Measurements from ENCODE around the gene YWHAE. TPM values are rescaled to one million over a fixed set of nuclear protein-coding genes. Genes with fewer than 3 reads are reported as not detected.
"Not testable (repeated sequence)": the region's sequence is repeated elsewhere in the genome, so short reads cannot be mapped to it uniquely, and the experiment has no call there.

The YWHAE gene
- total and polyA plus RNA-seq, 2 experiments from 2014 or later = 287 to 599 TPM

GRCh38 chr17:1354030-1354429 is 46.0 kb downstream of the YWHAE start:
- in situ Hi-C loops (cut with MboI) = no loop called here
- no peaks in the 10 kb centered on the region for H3K4me1 ChIP-seq (ENCODE audit: insufficient read depth)
- peaks cover 4% of the 10 kb centered on the region for H4K20me1 ChIP-seq (ENCODE audit: insufficient read depth)

GRCh38 chr17:1352530-1352929 is 47.5 kb downstream of the YWHAE start:
- H3K36me3 ChIP-seq (ENCODE audit: low read depth) = peaks cover 43% of the 10 kb centered on the region
- peaks cover 33% of the 10 kb centered on the region for H3F3A ChIP-seq (ENCODE audit: insufficient read depth)

More at GRCh38 chr17:1354030-1354429, 46.0 kb downstream of the YWHAE start:
- Histone ChIP-seq H3K9me3 (ENCODE audit: low read depth) (no peaks in the 10 kb centered on the region), H3K9ac (no peak overlapping the region), H3K4me3 (no peak overlapping the region), H3K79me2 (ENCODE audit: insufficient read depth) (peaks cover 98% of the 10 kb centered on the region), H3K4me2 (ENCODE audit: unreplicated experiment) (no peak overlapping the region), H3K27me3 (replicated peaks; ENCODE audit: insufficient read depth) (no peaks in the 10 kb centered on the region), H3K36me3 (ENCODE audit: low read depth) (peaks cover 45% of the 10 kb centered on the region), H3K27ac (no peak overlapping the region), H2AFZ (no peak overlapping the region), H3K9me2 (ENCODE audit: insufficient read depth) (no peaks in the 10 kb centered on the region), H3F3A (ENCODE audit: insufficient read depth) (peaks cover 25% of the 10 kb centered on the region)
- no peak for DNase-seq
- TF ChIP-seq EZH2phosphoT487 (IDR thresholded peaks at IDR 0.05; ENCODE audit: insufficient read depth, low read depth) = no peak
- TF ChIP-seq EZH2 (IDR thresholded peaks at IDR 0.05; ENCODE audit: insufficient read depth, poor library complexity, severe bottlenecking) = no peak
- WGBS, 2 experiments (ENCODE audit: low coverage in 1 of 2, low lambda C conversion rate in 2 of 2, missing lambda C conversion rate in 2 of 2) = 96 to 99% methylated on average over 7 of the region's 7 CpGs

GRCh38 chr17:1351971-1352370 is 48.1 kb downstream of the YWHAE start:
- Histone ChIP-seq H3K27me3 (replicated peaks; ENCODE audit: insufficient read depth) (no peaks in the 10 kb centered on the region), H3K27ac (no peak overlapping the region), H3K4me1 (ENCODE audit: insufficient read depth) (peaks cover 6% of the 10 kb centered on the region), H4K20me1 (ENCODE audit: insufficient read depth) (peaks cover 4% of the 10 kb centered on the region), H3K36me3 (ENCODE audit: low read depth) (peaks cover 46% of the 10 kb centered on the region), H3F3A (ENCODE audit: insufficient read depth) (peaks cover 38% of the 10 kb centered on the region), H2AFZ (no peak overlapping the region), H3K9me2 (ENCODE audit: insufficient read depth) (no peaks in the 10 kb centered on the region), H3K9ac (no peak overlapping the region), H3K9me3 (ENCODE audit: low read depth) (no peaks in the 10 kb centered on the region), H3K4me2 (ENCODE audit: unreplicated experiment) (no peak overlapping the region), H3K4me3 (no peak overlapping the region), H3K79me2 (ENCODE audit: insufficient read depth) (peaks cover 98% of the 10 kb centered on the region)
- no peak for DNase-seq
- no peak for TF ChIP-seq EZH2phosphoT487 (IDR thresholded peaks at IDR 0.05; ENCODE audit: insufficient read depth, low read depth)
- no peak for TF ChIP-seq EZH2 (IDR thresholded peaks at IDR 0.05; ENCODE audit: insufficient read depth, poor library complexity, severe bottlenecking)
- in situ Hi-C loops (cut with MboI) = no loop called here
- 69 to 78% methylated on average over 3 of the region's 3 CpGs for WGBS, 2 experiments (ENCODE audit: low coverage in 1 of 2, low lambda C conversion rate in 2 of 2, missing lambda C conversion rate in 2 of 2)

More at GRCh38 chr17:1352530-1352929, 47.5 kb downstream of the YWHAE start:
- H3K27me3 ChIP-seq (replicated peaks; ENCODE audit: insufficient read depth); DNase-seq; H4K20me1 ChIP-seq (ENCODE audit: insufficient read depth); H3K9me3 ChIP-seq (ENCODE audit: low read depth); H3K9ac ChIP-seq; H3K9me2 ChIP-seq (ENCODE audit: insufficient read depth); in situ Hi-C loops (cut with MboI); H3K4me1 ChIP-seq (ENCODE audit: insufficient read depth); H2AFZ ChIP-seq; H3K4me3 ChIP-seq; H3K27ac ChIP-seq; H3K4me2 ChIP-seq (ENCODE audit: unreplicated experiment): not testable (repeated sequence)
- WGBS, 2 experiments (ENCODE audit: low coverage in 1 of 2, low lambda C conversion rate in 2 of 2, missing lambda C conversion rate in 2 of 2) = 94 to 96% methylated on average over 16 of the region's 16 CpGs
- H3K79me2 ChIP-seq (ENCODE audit: insufficient read depth) = peaks cover 98% of the 10 kb centered on the region

GRCh38 chr17:1351275-1351674 is 48.7 kb downstream of the YWHAE start:
- no peak for DNase-seq
- in situ Hi-C loops (cut with MboI) = no loop called here
- TF ChIP-seq EZH2 (IDR thresholded peaks at IDR 0.05; ENCODE audit: insufficient read depth, poor library complexity, severe bottlenecking) = no peak
- TF ChIP-seq EZH2phosphoT487 (IDR thresholded peaks at IDR 0.05; ENCODE audit: insufficient read depth, low read depth) = no peak
- H4K20me1 ChIP-seq (ENCODE audit: insufficient read depth) = peaks cover 8% of the 10 kb centered on the region
- peaks cover 6% of the 10 kb centered on the region for H3K4me1 ChIP-seq (ENCODE audit: insufficient read depth)
- H3K4me3 ChIP-seq = no peak overlapping the region
- H3K27ac ChIP-seq = no peak overlapping the region
- no peaks in the 10 kb centered on the region for H3K9me2 ChIP-seq (ENCODE audit: insufficient read depth)
- WGBS, 2 experiments (ENCODE audit: low coverage in 1 of 2, low lambda C conversion rate in 2 of 2, missing lambda C conversion rate in 2 of 2) = 86 to 91% methylated on average over 5 of the region's 5 CpGs
- no peaks in the 10 kb centered on the region for H3K27me3 ChIP-seq (replicated peaks; ENCODE audit: insufficient read depth)
- no peak overlapping the region for H3K4me2 ChIP-seq (ENCODE audit: unreplicated experiment)
- H2AFZ ChIP-seq = no peak overlapping the region
- no peaks in the 10 kb centered on the region for H3K9me3 ChIP-seq (ENCODE audit: low read depth)
- H3K9ac ChIP-seq = no peak overlapping the region
- H3F3A ChIP-seq (ENCODE audit: insufficient read depth) = peaks cover 42% of the 10 kb centered on the region
- H3K36me3 ChIP-seq (ENCODE audit: low read depth) = peaks cover 49% of the 10 kb centered on the region
- H3K79me2 ChIP-seq (ENCODE audit: insufficient read depth) = peaks cover 98% of the 10 kb centered on the region

Measured in GM23248 (cell line).